WTC11 (cell line): Measurements from ENCODE around the gene RPS24. TPM values are rescaled to one million over a fixed set of nuclear protein-coding genes. Genes with fewer than 3 reads are reported as not detected.
"Not testable (repeated sequence)": the region's sequence is repeated elsewhere in the genome, so short reads cannot be mapped to it uniquely, and the experiment has no call there.

Experiments used
- ATAC-seq: fragments of 200-7000 bp; cut with Tn5 transposase; 2 replicates; pipeline ENCODE4 v1.10.0; 2021; ENCODE audit warnings: mild to moderate bottlenecking, moderate library complexity
- CTCF ChIA-PET: fragments of 300-600 bp; sonication (Branson Sonifier 250); formaldehyde crosslinking; loops from one replicate; lab custom pipeline; 2021; ENCODE audit warnings: antibody characterized with exemption; lab: Charles Lee
- POLR2A ChIA-PET: fragments of 350-600 bp; sonication (Branson Sonifier 250); formaldehyde crosslinking; loops from one replicate; lab custom pipeline; 2021; ENCODE audit warnings: antibody characterized with exemption; lab: Charles Lee
- DNase-seq: peaks from one replicate; pipeline ENCODE4 v3.0.0; 2021; ENCODE audit warnings: low spot score
- H3K27ac Mint-ChIP-seq: 2 replicates; pipeline ENCODE4 v1.8.0; 2021; ENCODE audit warnings: mixed read lengths
- H3K27me3 Mint-ChIP-seq: 2 replicates; pipeline ENCODE4 v1.8.0; 2021; ENCODE audit warnings: low read depth, mild to moderate bottlenecking, moderate library complexity, mixed read lengths
- H3K36me3 Mint-ChIP-seq: 2 replicates; pipeline ENCODE4 v1.8.0; 2021; ENCODE audit warnings: mixed read lengths
- H3K4me1 Mint-ChIP-seq: 2 replicates; pipeline ENCODE4 v1.8.0; 2022; ENCODE audit warnings: mixed read lengths
- H3K4me3 Mint-ChIP-seq: 2 replicates; pipeline ENCODE4 v1.8.0; 2021; ENCODE audit warnings: mild to moderate bottlenecking, moderate library complexity, mixed read lengths
- H3K9me3 Mint-ChIP-seq: 2 replicates; pipeline ENCODE4 v1.8.0; 2021; ENCODE audit warnings: mixed read lengths
- CREB1 ChIP-seq: sonication (generic); formaldehyde crosslinking; IDR thresholded peaks from 2 replicates; pipeline ENCODE4 v1.8.0; 2023; ENCODE audit warnings: mild to moderate bottlenecking, missing genetic modification reagents
- EMX1 ChIP-seq: fragments of 250-450 bp; sonication (Bioruptor Pico); IDR thresholded peaks from 2 replicates; pipeline ENCODE4 v1.8.0; 2021; ENCODE audit warnings: mild to moderate bottlenecking
- GRHL2 ChIP-seq: fragments of 250-450 bp; sonication (Bioruptor Pico); IDR thresholded peaks from 2 replicates; pipeline ENCODE4 v1.8.0; 2022; ENCODE audit warnings: mild to moderate bottlenecking, moderate library complexity; ENCODE audit not compliant: insufficient replicate concordance, severe bottlenecking
- NFATC4 ChIP-seq: fragments of 250-450 bp; sonication (Bioruptor Pico); IDR thresholded peaks from 2 replicates; pipeline ENCODE4 v1.9.0; 2021; ENCODE audit warnings: mild to moderate bottlenecking
- NR3C1 ChIP-seq: sonication (generic); formaldehyde crosslinking; conservative IDR thresholded peaks from 2 replicates; pipeline ENCODE4 v1.8.1; 2023; ENCODE audit warnings: low read depth, mild to moderate bottlenecking, missing genetic modification reagents
- RELA ChIP-seq: sonication (generic); formaldehyde crosslinking; IDR thresholded peaks from 2 replicates; pipeline ENCODE4 v1.8.1; 2022; ENCODE audit warnings: missing genetic modification reagents, mild to moderate bottlenecking, borderline replicate concordance
- TEAD4 ChIP-seq: sonication (generic); formaldehyde crosslinking; IDR thresholded peaks from 2 replicates; pipeline ENCODE4 v1.8.0; 2022; ENCODE audit warnings: mild to moderate bottlenecking, missing genetic modification reagents
- ZNF425 ChIP-seq: fragments of 250-450 bp; sonication (Bioruptor Pico); conservative IDR thresholded peaks from 2 replicates; pipeline ENCODE4 v1.9.0; 2021; ENCODE audit warnings: mild to moderate bottlenecking
- total RNA-seq: library from RNA; stranded (reverse); gene quantifications from 3 replicates; pipeline ENCODE4 v1.2.3, GENCODE V29; 2021
- TF ChIP-seq, protein P1 (sequence below): fragments of 250-450 bp; sonication (Bioruptor Pico); IDR thresholded peaks from 2 replicates; pipeline ENCODE4 v1.9.0; 2021; ENCODE audit warnings: mild to moderate bottlenecking
- TF ChIP-seq, protein P2 (sequence below): sonication (generic); formaldehyde crosslinking; IDR thresholded peaks from 2 replicates; pipeline ENCODE4 v1.8.1; 2023; ENCODE audit warnings: mild to moderate bottlenecking, missing genetic modification reagents
- TF ChIP-seq, protein P3 (sequence below): sonication (generic); formaldehyde crosslinking; IDR thresholded peaks from 2 replicates; pipeline ENCODE4 v1.8.1; 2022; ENCODE audit warnings: mild to moderate bottlenecking, missing genetic modification reagents, moderate library complexity, borderline replicate concordance
- TF ChIP-seq, protein P4 (sequence below): sonication (generic); formaldehyde crosslinking; IDR thresholded peaks from 2 replicates; pipeline ENCODE4 v1.8.0; 2023; ENCODE audit warnings: missing genetic modification reagents, mild to moderate bottlenecking, borderline replicate concordance
- TF ChIP-seq, protein P5 (sequence below): sonication (generic); formaldehyde crosslinking; IDR thresholded peaks from 2 replicates; pipeline ENCODE4 v1.8.1; 2023; ENCODE audit warnings: mild to moderate bottlenecking, moderate library complexity, missing genetic modification reagents

Gene RPS24
- total RNA-seq, 1 experiment from 2014 or later = 1,819 TPM

DNA sequence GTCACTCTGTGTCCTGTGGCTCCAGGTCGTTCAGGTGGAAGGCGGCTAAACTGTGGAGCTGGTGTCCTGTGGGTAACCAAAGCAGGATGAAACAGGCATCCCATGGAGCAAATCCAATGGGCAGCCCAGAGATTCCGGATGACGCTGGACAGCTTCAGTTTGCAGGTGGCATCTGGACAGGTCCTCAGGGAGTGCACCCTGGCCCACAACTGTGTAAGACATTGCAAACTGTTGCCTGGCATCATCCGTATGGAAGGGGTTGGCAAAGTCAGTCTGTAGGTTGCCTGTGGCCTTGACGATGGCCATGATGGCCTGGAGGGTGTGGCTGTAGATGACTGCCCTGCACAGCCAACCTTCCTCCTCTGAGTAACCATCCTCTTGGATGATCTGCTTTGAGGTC lies 35.5 kb downstream of the RPS24 start:
- peaks cover 2% of the 10 kb centered on the region; the same call in 1 of the 2 replicates for H3K27me3 Mint-ChIP-seq
- H3K4me3 Mint-ChIP-seq = no peak overlapping the region
- peaks cover 10% of the 10 kb centered on the region for H3K36me3 Mint-ChIP-seq
- H3K4me1 Mint-ChIP-seq = peaks cover 9% of the 10 kb centered on the region
- ChIA-PET CTCF (interaction anchor here (2.4 kb wide), 1 partner anchor 22 kb away, joined by 7 read pairs; no protein-coding TSS in a partner anchor), POLR2A (no interaction called here)
- no peak for DNase-seq
- ATAC-seq = no peak
- H3K9me3 Mint-ChIP-seq = peaks cover 9% of the 10 kb centered on the region
- H3K27ac Mint-ChIP-seq = no peak overlapping the region
- no peak for TF ChIP-seq ZNF425 (CRISPR knock-in tag)

- CTCF ChIA-PET = interaction anchor here (2.4 kb wide), 1 partner anchor 23 kb away, joined by 7 read pairs; no protein-coding TSS in a partner anchor
- POLR2A ChIA-PET = interaction anchor here (0.7 kb wide), 1 partner anchor 27 kb away, joined by 4 read pairs; no protein-coding TSS in a partner anchor
- H3K36me3 Mint-ChIP-seq = peaks cover 13% of the 10 kb centered on the region
- DNase-seq, ATAC-seq, H3K4me1 Mint-ChIP-seq, H3K27ac Mint-ChIP-seq, H3K27me3 Mint-ChIP-seq, H3K4me3 Mint-ChIP-seq: not testable (repeated sequence)
- H3K9me3 Mint-ChIP-seq = peaks cover 13% of the 10 kb centered on the region
Measured at GRCh38 chr10:78070064-78070463, 36.4 kb downstream of the RPS24 start.

GRCh38 chr10:78070726-78071125 lies 37.1 kb downstream of the RPS24 start:
- H3K9me3 Mint-ChIP-seq = peaks cover 17% of the 10 kb centered on the region
- H3K36me3 Mint-ChIP-seq = peaks cover 18% of the 10 kb centered on the region
- CTCF ChIA-PET = interaction anchor here (0.6 to 2.4 kb wide), 2 partner anchors 23 to 70 kb away, joined by 3 to 7 read pairs; no protein-coding TSS in a partner anchor
- DNase-seq = no peak
- no peak overlapping the region for H3K4me3 Mint-ChIP-seq
- no peak for TF ChIP-seq TEAD4 (CRISPR knock-in tag)
- TF ChIP-seq, protein P1, sequence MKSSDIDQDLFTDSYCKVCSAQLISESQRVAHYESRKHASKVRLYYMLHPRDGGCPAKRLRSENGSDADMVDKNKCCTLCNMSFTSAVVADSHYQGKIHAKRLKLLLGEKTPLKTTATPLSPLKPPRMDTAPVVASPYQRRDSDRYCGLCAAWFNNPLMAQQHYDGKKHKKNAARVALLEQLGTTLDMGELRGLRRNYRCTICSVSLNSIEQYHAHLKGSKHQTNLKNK (CRISPR knock-in tag) = no peak
- TF ChIP-seq, protein P2, sequence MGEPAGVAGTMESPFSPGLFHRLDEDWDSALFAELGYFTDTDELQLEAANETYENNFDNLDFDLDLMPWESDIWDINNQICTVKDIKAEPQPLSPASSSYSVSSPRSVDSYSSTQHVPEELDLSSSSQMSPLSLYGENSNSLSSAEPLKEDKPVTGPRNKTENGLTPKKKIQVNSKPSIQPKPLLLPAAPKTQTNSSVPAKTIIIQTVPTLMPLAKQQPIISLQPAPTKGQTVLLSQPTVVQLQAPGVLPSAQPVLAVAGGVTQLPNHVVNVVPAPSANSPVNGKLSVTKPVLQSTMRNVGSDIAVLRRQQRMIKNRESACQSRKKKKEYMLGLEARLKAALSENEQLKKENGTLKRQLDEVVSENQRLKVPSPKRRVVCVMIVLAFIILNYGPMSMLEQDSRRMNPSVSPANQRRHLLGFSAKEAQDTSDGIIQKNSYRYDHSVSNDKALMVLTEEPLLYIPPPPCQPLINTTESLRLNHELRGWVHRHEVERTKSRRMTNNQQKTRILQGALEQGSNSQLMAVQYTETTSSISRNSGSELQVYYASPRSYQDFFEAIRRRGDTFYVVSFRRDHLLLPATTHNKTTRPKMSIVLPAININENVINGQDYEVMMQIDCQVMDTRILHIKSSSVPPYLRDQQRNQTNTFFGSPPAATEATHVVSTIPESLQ (CRISPR knock-in tag) = no peak
- no peak for TF ChIP-seq RELA (CRISPR knock-in tag)
- no peak for TF ChIP-seq EMX1 (CRISPR knock-in tag)
- no peak for TF ChIP-seq NR3C1
- no peak for TF ChIP-seq GRHL2
- TF ChIP-seq, protein P3, sequence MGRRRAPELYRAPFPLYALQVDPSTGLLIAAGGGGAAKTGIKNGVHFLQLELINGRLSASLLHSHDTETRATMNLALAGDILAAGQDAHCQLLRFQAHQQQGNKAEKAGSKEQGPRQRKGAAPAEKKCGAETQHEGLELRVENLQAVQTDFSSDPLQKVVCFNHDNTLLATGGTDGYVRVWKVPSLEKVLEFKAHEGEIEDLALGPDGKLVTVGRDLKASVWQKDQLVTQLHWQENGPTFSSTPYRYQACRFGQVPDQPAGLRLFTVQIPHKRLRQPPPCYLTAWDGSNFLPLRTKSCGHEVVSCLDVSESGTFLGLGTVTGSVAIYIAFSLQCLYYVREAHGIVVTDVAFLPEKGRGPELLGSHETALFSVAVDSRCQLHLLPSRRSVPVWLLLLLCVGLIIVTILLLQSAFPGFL = no peak
- TF ChIP-seq, protein P4, sequence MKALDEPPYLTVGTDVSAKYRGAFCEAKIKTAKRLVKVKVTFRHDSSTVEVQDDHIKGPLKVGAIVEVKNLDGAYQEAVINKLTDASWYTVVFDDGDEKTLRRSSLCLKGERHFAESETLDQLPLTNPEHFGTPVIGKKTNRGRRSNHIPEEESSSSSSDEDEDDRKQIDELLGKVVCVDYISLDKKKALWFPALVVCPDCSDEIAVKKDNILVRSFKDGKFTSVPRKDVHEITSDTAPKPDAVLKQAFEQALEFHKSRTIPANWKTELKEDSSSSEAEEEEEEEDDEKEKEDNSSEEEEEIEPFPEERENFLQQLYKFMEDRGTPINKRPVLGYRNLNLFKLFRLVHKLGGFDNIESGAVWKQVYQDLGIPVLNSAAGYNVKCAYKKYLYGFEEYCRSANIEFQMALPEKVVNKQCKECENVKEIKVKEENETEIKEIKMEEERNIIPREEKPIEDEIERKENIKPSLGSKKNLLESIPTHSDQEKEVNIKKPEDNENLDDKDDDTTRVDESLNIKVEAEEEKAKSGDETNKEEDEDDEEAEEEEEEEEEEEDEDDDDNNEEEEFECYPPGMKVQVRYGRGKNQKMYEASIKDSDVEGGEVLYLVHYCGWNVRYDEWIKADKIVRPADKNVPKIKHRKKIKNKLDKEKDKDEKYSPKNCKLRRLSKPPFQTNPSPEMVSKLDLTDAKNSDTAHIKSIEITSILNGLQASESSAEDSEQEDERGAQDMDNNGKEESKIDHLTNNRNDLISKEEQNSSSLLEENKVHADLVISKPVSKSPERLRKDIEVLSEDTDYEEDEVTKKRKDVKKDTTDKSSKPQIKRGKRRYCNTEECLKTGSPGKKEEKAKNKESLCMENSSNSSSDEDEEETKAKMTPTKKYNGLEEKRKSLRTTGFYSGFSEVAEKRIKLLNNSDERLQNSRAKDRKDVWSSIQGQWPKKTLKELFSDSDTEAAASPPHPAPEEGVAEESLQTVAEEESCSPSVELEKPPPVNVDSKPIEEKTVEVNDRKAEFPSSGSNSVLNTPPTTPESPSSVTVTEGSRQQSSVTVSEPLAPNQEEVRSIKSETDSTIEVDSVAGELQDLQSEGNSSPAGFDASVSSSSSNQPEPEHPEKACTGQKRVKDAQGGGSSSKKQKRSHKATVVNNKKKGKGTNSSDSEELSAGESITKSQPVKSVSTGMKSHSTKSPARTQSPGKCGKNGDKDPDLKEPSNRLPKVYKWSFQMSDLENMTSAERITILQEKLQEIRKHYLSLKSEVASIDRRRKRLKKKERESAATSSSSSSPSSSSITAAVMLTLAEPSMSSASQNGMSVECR (CRISPR knock-in tag) = no peak
- TF ChIP-seq NFATC4 (CRISPR knock-in tag) = no peak
- TF ChIP-seq CREB1 (CRISPR knock-in tag) = no peak
- TF ChIP-seq, protein P5, sequence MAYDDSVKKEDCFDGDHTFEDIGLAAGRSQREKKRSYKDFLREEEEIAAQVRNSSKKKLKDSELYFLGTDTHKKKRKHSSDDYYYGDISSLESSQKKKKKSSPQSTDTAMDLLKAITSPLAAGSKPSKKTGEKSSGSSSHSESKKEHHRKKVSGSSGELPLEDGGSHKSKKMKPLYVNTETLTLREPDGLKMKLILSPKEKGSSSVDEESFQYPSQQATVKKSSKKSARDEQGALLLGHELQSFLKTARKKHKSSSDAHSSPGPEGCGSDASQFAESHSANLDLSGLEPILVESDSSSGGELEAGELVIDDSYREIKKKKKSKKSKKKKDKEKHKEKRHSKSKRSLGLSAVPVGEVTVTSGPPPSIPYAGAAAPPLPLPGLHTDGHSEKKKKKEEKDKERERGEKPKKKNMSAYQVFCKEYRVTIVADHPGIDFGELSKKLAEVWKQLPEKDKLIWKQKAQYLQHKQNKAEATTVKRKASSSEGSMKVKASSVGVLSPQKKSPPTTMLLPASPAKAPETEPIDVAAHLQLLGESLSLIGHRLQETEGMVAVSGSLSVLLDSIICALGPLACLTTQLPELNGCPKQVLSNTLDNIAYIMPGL (CRISPR knock-in tag) = no peak
- H3K27me3 Mint-ChIP-seq = peaks cover 5% of the 10 kb centered on the region; the same call in 1 of the 2 replicates
- ATAC-seq = no peak
- POLR2A ChIA-PET = interaction anchor here (0.6 kb wide), 1 partner anchor 140 kb away, joined by 3 read pairs; no protein-coding TSS in a partner anchor
- H3K27ac Mint-ChIP-seq = no peak overlapping the region
- H3K4me1 Mint-ChIP-seq = peaks cover 6% of the 10 kb centered on the region
